IPS-20b (cell line): ENCODE measurements around the gene DZIP1L.

Experiments used
- H3K27ac ChIP-seq: one replicate; pipeline ENCODE4 v1.5.1; 2013; ENCODE audit warnings: low read length
- H3K27me3 ChIP-seq: 2 replicates; pipeline ENCODE4 v1.6.1; 2013; ENCODE audit warnings: mild to moderate bottlenecking, low read length, inconsistent platforms; ENCODE audit not compliant: insufficient read depth
- H3K36me3 ChIP-seq: 2 replicates; pipeline ENCODE4 v1.6.1; 2013; ENCODE audit warnings: low read depth, mild to moderate bottlenecking, inconsistent platforms, low read length, moderate library complexity; ENCODE audit not compliant: insufficient read depth
- H3K4me1 ChIP-seq: 2 replicates; pipeline ENCODE4 v1.6.1; 2013; ENCODE audit warnings: mild to moderate bottlenecking, control low read depth, inconsistent platforms, low read length, moderate library complexity; ENCODE audit not compliant: insufficient read depth
- H3K4me3 ChIP-seq: 2 replicates; pipeline ENCODE4 v1.5.1; 2013; ENCODE audit warnings: mild to moderate bottlenecking, low read length, inconsistent platforms
- H3K9ac ChIP-seq: 2 replicates; pipeline ENCODE4 v1.6.1; 2013; ENCODE audit warnings: low read depth, mild to moderate bottlenecking, inconsistent platforms, low read length, moderate library complexity
- H3K9me3 ChIP-seq: 2 replicates; pipeline ENCODE4 v1.6.1; 2013; ENCODE audit warnings: mild to moderate bottlenecking, low read depth, low read length, inconsistent platforms; ENCODE audit not compliant: insufficient read depth

The DZIP1L gene

GRCh38 chr3:138082085-138082991 is 33.1 kb downstream of the DZIP1L start:
- no peaks in the 10 kb centered on the region for H3K27me3 ChIP-seq
- H3K27ac ChIP-seq: no peak overlapping the region
- H3K4me1 ChIP-seq: no peaks in the 10 kb centered on the region; the same call in 1 of the 2 replicates
- peaks cover 63% of the 10 kb centered on the region for H3K36me3 ChIP-seq
- H3K4me3 ChIP-seq: no peak overlapping the region
- no peaks in the 10 kb centered on the region for H3K9me3 ChIP-seq
- 0 out of 2 replicates have a peak overlapping the region, but pooled peaks have one; percentile 11 for H3K9ac ChIP-seq

DNA sequence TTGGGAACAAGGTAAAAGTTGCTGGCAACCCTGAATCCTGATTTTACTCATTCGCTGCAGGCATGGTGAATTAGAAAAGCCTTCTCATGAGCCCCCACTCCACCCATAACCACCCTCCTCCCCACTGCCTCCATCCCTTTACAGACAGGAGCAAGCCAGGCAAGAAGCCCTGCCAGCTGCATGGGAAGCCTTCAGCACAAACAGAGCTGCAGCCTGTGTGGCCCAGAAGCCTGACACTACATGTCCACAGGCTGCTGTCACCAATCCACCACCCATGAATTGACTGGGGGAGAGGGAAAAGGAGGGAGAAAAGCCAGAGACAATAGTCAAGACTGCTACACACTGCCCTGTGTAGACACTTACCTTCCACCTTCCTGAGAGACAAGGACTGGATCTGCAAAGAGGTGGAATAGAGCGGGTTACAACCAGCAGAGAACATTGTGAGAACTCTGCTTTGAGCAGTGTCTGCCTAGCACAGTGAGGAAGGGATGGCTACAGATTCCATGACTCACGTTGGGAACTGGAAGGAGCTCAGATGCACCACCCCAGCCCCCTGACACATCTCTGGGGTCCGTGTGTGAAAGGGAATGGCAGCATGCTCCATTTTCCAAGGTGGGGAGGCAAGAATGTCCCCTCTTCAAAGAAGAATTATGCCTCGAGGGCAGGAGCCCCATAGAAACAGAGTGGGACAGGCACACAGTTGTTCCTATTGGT is 33.9 kb downstream of the DZIP1L start:
- H3K27ac ChIP-seq: no peak overlapping the region
- H3K9ac ChIP-seq: no peak overlapping the region
- no peaks in the 10 kb centered on the region for H3K27me3 ChIP-seq
- no peak overlapping the region for H3K4me3 ChIP-seq
- H3K9me3 ChIP-seq: no peaks in the 10 kb centered on the region
- H3K4me1 ChIP-seq: no peaks in the 10 kb centered on the region; the same call in 1 of the 2 replicates
- peaks cover 62% of the 10 kb centered on the region for H3K36me3 ChIP-seq

DNA sequence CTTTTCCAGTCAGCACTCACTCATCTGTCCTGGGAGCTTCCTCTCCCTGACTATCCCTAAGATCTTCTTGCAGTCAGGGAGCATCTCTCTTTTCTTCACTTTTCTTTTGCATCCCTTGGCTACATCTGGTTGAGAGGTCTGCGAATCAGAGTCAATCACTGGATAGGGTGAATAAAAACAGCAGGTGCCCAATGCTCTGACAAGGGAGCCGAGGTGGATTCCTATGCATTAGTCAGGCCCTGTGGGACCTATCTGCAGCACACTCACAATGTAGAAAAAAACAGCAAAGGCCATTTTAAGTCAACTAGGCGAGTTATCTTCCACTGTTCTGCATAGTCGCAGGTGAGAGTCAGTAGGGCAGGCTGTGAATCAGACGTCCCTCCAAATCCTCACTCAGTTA is 35.5 kb downstream of the DZIP1L start:
- Histone ChIP-seq H3K4me3 (no peak overlapping the region), H3K36me3 (peaks cover 66% of the 10 kb centered on the region), H3K27ac (no peak overlapping the region), H3K27me3 (no peaks in the 10 kb centered on the region), H3K4me1 (no peaks in the 10 kb centered on the region; the same call in 1 of the 2 replicates), H3K9ac (no peak overlapping the region), H3K9me3 (no peaks in the 10 kb centered on the region)

DNA sequence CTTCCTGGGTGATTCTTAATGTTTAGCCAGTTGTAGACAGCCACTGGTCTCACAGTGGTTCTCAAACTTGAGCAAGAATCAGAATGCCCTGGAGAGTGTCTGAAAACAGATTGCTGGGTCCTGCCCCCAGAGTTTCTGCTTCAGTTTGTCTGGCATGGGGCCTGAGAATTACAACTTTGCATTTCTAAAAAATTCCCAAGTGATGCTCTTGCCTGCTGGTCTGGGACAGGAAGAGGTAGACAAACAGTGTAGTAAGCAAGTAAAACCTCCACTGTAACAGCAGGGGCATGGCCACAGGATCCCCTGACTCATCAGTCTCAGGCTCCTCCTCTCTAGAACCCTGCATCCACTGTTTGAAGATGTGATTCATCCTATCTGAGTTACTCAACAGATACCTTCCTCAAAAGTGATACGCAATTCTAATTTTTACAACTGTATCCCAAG is 36.5 kb downstream of the DZIP1L start:
- H3K4me3 ChIP-seq: no peak overlapping the region
- H3K9me3 ChIP-seq: no peaks in the 10 kb centered on the region
- H3K36me3 ChIP-seq: peaks cover 58% of the 10 kb centered on the region
- no peak overlapping the region for H3K9ac ChIP-seq
- H3K27ac ChIP-seq: no peak overlapping the region
- H3K4me1 ChIP-seq: no peaks in the 10 kb centered on the region; the same call in 1 of the 2 replicates
- no peaks in the 10 kb centered on the region for H3K27me3 ChIP-seq

- H3K9me3 ChIP-seq: no peaks in the 10 kb centered on the region
- no peaks in the 10 kb centered on the region for H3K27me3 ChIP-seq
- no peak overlapping the region for H3K4me3 ChIP-seq
- no peaks in the 10 kb centered on the region; the same call in 1 of the 2 replicates for H3K4me1 ChIP-seq
- H3K27ac ChIP-seq: no peak overlapping the region
- H3K36me3 ChIP-seq: peaks cover 50% of the 10 kb centered on the region
- no peak overlapping the region for H3K9ac ChIP-seq
These were observed 37.3 kb downstream of the DZIP1L start for GRCh38 chr3:138078096-138078495.

DNA sequence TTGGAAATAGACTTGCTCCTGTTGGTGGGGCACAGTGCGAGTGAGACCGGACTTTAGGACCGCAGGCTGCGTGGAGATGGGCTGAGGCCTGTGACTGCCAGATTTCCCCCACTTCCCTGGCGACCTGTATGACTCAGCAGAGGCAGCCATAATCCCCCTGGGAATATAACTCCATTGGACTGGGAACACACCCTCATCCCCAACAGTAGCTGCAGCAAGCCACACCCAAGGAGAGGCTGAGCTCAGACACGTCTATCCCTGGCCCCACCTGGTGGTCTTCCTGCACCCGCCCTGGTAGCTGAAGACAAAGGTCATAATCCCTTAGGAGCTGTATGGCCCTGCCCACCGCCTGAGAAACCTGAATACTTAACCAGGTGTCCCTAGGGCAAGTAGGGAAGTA is 42.6 kb downstream of the DZIP1L start:
- H3K4me1 ChIP-seq: no peaks in the 10 kb centered on the region; the same call in 1 of the 2 replicates
- peaks cover 33% of the 10 kb centered on the region for H3K36me3 ChIP-seq
- no peak overlapping the region for H3K4me3 ChIP-seq
- no peak overlapping the region for H3K27ac ChIP-seq
- no peaks in the 10 kb centered on the region for H3K27me3 ChIP-seq
- no peaks in the 10 kb centered on the region for H3K9me3 ChIP-seq
- H3K9ac ChIP-seq: peak overlapping the region; percentile 36; the same call in 1 of the 2 replicates

- Histone ChIP-seq H3K9me3 (no peaks in the 10 kb centered on the region), H3K9ac (no peak overlapping the region), H3K36me3 (peaks cover 42% of the 10 kb centered on the region), H3K4me3 (no peak overlapping the region), H3K4me1 (no peaks in the 10 kb centered on the region; the same call in 1 of the 2 replicates), H3K27me3 (no peaks in the 10 kb centered on the region), H3K27ac (no peak overlapping the region)
These were observed 45.4 kb downstream of the DZIP1L start for GRCh38 chr3:138070006-138070405.

GRCh38 chr3:138068579-138069174 is 46.7 kb downstream of the DZIP1L start:
- Histone ChIP-seq H3K4me1 (no peaks in the 10 kb centered on the region; the same call in 1 of the 2 replicates), H3K9me3 (no peaks in the 10 kb centered on the region), H3K9ac (no peak overlapping the region), H3K27ac (no peak overlapping the region), H3K27me3 (no peaks in the 10 kb centered on the region), H3K36me3 (peaks cover 55% of the 10 kb centered on the region), H3K4me3 (no peak overlapping the region)

- H3K9ac ChIP-seq: no peak overlapping the region
- H3K9me3 ChIP-seq: no peaks in the 10 kb centered on the region
- peaks cover 62% of the 10 kb centered on the region for H3K36me3 ChIP-seq
- H3K4me1 ChIP-seq: no peaks in the 10 kb centered on the region; the same call in 1 of the 2 replicates
- no peak overlapping the region for H3K27ac ChIP-seq
- no peaks in the 10 kb centered on the region for H3K27me3 ChIP-seq
- H3K4me3 ChIP-seq: no peak overlapping the region
These were observed 47.4 kb downstream of the DZIP1L start for GRCh38 chr3:138068046-138068445.

- Histone ChIP-seq H3K4me1 (no peaks in the 10 kb centered on the region), H3K27ac (no peak overlapping the region), H3K9ac (no peak overlapping the region), H3K27me3 (no peaks in the 10 kb centered on the region), H3K4me3 (no peak overlapping the region), H3K36me3 (peaks cover 72% of the 10 kb centered on the region), H3K9me3 (no peaks in the 10 kb centered on the region)
These were observed 48.4 kb downstream of the DZIP1L start for GRCh38 chr3:138066972-138067371.

DNA sequence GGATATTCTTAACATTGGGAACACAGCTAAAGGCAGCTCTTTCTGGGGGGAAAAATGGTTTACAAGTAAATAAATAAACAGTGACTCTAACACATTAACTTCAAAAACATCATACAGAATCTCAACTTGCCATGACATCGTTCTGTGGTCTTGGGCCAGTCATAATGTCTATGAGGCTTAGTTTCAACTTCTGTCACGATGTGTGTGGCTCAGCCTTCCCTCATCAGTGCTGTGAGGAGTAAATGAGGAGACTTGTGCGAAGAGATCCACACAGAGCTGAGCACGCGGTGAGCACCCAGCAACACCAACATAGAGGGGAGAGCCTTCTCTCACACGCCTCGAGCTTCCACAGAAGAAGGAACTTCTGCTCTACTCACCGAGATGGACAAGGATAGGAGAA is 49.0 kb downstream of the DZIP1L start:
- H3K4me3 ChIP-seq: no peak overlapping the region
- no peak overlapping the region for H3K9ac ChIP-seq
- H3K27me3 ChIP-seq: no peaks in the 10 kb centered on the region
- H3K27ac ChIP-seq: no peak overlapping the region
- H3K9me3 ChIP-seq: no peaks in the 10 kb centered on the region
- peaks cover 75% of the 10 kb centered on the region for H3K36me3 ChIP-seq
- H3K4me1 ChIP-seq: no peaks in the 10 kb centered on the region
